ENCODE data around the gene MDN1. TPM values are rescaled to one million over a fixed set of nuclear protein-coding genes. Genes with fewer than 3 reads are reported as not detected.
A peak's percentile ranks its signal among the peaks of the same experiment; 100 is the strongest.
"Not testable (repeated sequence)": the region's sequence is repeated elsewhere in the genome, so short reads cannot be mapped to it uniquely, and the experiment has no call there.

The MDN1 gene
- total and polyA plus RNA-seq, 2 of the 13 experiments (the other 11 are each of a cell fraction or from before 2014, with no cell fraction given) = 18.8 to 52.9 TPM

DNA sequence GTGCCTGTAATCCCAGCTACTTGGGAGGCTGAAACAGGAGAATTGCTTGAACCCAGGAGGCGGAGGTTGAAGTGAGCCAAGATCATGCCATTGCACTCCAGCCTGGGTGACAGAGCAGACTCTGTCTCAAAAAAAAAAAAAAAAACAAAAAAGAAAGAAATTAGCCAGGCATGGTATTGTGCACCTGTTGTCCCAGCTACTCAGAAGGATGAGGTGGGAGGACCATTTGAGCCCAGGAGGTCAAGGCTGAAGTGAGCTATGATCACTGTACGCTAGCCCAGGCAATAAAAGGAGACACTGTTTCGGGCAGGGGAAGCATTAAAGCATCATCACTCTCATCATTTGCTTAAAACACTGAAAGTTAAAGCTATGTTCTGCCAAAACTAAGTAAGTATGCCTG, 6.2 kb downstream of the MDN1 start:
- H3K27ac ChIP-seq (ENCODE audit: extremely low read length, insufficient read depth, low read length); DNase-seq (ENCODE audit: low spot score); in situ Hi-C loops (cut with HindIII; ENCODE audit: extremely low pct_ligation_motif_present, low pct_unique_long_range_greater_than_20kb); CTCF ChIA-PET (ENCODE audit: low intra/inter-chr PET ratio, low total read pairs); H3K9me3 ChIP-seq (ENCODE audit: low read length); H3K9ac ChIP-seq (ENCODE audit: insufficient read depth, low read depth, low read length); intact Hi-C loops (cut with micrococcal nuclease; ENCODE audit: unreplicated experiment); ATAC-seq; H3K36me3 ChIP-seq (replicated peaks in 1 of 2; ENCODE audit: control insufficient read depth in 1 of 2, insufficient read depth in 2 of 2, low read length in 2 of 2); BruUV-seq (replicated peaks); H4K20me1 ChIP-seq (ENCODE audit: insufficient read depth, low read length); H2AFZ ChIP-seq (ENCODE audit: low read length); H3K4me2 ChIP-seq (ENCODE audit: low read depth, low read length); H3K4me3 ChIP-seq (replicated peaks in 1 of 3; ENCODE audit: insufficient read depth in 1 of 3, low read depth in 2 of 3, low read length in 3 of 3); H3K27me3 ChIP-seq (ENCODE audit: control insufficient read depth in 1 of 2, insufficient read depth in 2 of 2, low read length in 2 of 2); FAIRE-seq: not testable (repeated sequence)
- peak; percentile 34; the same call in 1 of the 2 replicates for TF ChIP-seq ZNF263 (CRISPR knock-in tag; IDR thresholded peaks at IDR 0.05)
- WGBS (ENCODE audit: low lambda C conversion rate) = 96% methylated on average over 3 of the region's 3 CpGs
- Histone ChIP-seq H3K4me1 (ENCODE audit: insufficient read depth, low read length) (peaks cover 24% of the 10 kb centered on the region), H3K79me2 (ENCODE audit: insufficient read depth, low read length) (peaks cover 72% of the 10 kb centered on the region)
- POLR2A ChIA-PET = interaction anchor here (1.2 kb wide), 1 partner anchor 16 kb away, joined by 4 read pairs; no protein-coding TSS in a partner anchor

GRCh38 chr6:89807581-89807980, 12.0 kb downstream of the MDN1 start:
- H3K4me2 ChIP-seq (ENCODE audit: low read depth, low read length) = no peak overlapping the region
- no TSS peak for BruUV-seq (replicated peaks)
- H3K27ac ChIP-seq (ENCODE audit: extremely low read length, insufficient read depth, low read length) = no peak overlapping the region
- H3K4me3 ChIP-seq (replicated peaks in 1 of 3; ENCODE audit: insufficient read depth in 1 of 3, low read depth in 2 of 3, low read length in 3 of 3) = no peak overlapping the region
- DNase-seq (ENCODE audit: low spot score) (no peak), ATAC-seq (no peak), FAIRE-seq (no peak)
- POLR2A ChIA-PET = no interaction called here
- no peaks in the 10 kb centered on the region for H3K4me1 ChIP-seq (ENCODE audit: insufficient read depth, low read length)
- WGBS (ENCODE audit: low lambda C conversion rate) = 98% methylated on average over 3 of the region's 3 CpGs
- TF ChIP-seq ZNF275 (CRISPR knock-in tag; IDR thresholded peaks at IDR 0.05; ENCODE audit: borderline replicate concordance) = no peak
- TF ChIP-seq CENPX (CRISPR knock-in tag; IDR thresholded peaks at IDR 0.05) = no peak
- TF ChIP-seq, protein P1, sequence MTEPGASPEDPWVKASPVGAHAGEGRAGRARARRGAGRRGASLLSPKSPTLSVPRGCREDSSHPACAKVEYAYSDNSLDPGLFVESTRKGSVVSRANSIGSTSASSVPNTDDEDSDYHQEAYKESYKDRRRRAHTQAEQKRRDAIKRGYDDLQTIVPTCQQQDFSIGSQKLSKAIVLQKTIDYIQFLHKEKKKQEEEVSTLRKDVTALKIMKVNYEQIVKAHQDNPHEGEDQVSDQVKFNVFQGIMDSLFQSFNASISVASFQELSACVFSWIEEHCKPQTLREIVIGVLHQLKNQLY (CRISPR knock-in tag; IDR thresholded peaks at IDR 0.05) = no peak
- TF ChIP-seq PTBP1 (IDR thresholded peaks at IDR 0.05; ENCODE audit: low read depth, low read length, poor library complexity, severe bottlenecking) = no peak
- H3K9ac ChIP-seq (ENCODE audit: insufficient read depth, low read depth, low read length) = no peak overlapping the region
- peaks cover 5 to 8% of the 10 kb centered on the region in 2 experiments; a peak in 4 of 5 replicates for H3K36me3 ChIP-seq (replicated peaks in 1 of 2; ENCODE audit: control insufficient read depth in 1 of 2, insufficient read depth in 2 of 2, low read length in 2 of 2)
- H3K79me2 ChIP-seq (ENCODE audit: insufficient read depth, low read length) = peaks cover 69% of the 10 kb centered on the region
- H2AFZ ChIP-seq (ENCODE audit: low read length) = no peak overlapping the region
- in situ Hi-C loops (cut with HindIII; ENCODE audit: extremely low pct_ligation_motif_present, low pct_unique_long_range_greater_than_20kb) = no loop called here
- H3K9me3 ChIP-seq (ENCODE audit: low read length) = no peaks in the 10 kb centered on the region
- H4K20me1 ChIP-seq (ENCODE audit: insufficient read depth, low read length) = no peaks in the 10 kb centered on the region
- no peaks in the 10 kb centered on the region for H3K27me3 ChIP-seq (ENCODE audit: control insufficient read depth in 1 of 2, insufficient read depth in 2 of 2, low read length in 2 of 2)
- CTCF ChIA-PET (ENCODE audit: low intra/inter-chr PET ratio, low total read pairs) = no interaction called here
- intact Hi-C loops (cut with micrococcal nuclease; ENCODE audit: unreplicated experiment) = no loop called here

Measured in HepG2 (cell line).